H1 (cell line): ENCODE measurements around the gene PDGFD. TPM values are rescaled to one million over a fixed set of nuclear protein-coding genes. Genes with fewer than 3 reads are reported as not detected.

Source experiments
- CTCF ChIA-PET: fragments of 300-600 bp; sonication (Branson Sonifier 250); formaldehyde crosslinking; loops from one replicate; lab custom pipeline; 2021; ENCODE audit not compliant: partially characterized antibody; lab: Charles Lee
- POLR2A ChIA-PET: fragments of 300-600 bp; sonication (Branson Sonifier 250); formaldehyde crosslinking; loops from one replicate; lab custom pipeline; 2021; ENCODE audit warnings: inconsistent platforms; ENCODE audit not compliant: partially characterized antibody; lab: Charles Lee
- DNase-seq, 2 experiments: peaks; one replicate each; pipeline versions ENCODE4 v3.0.0 to v3.0.0-alpha.2; 2010 to 2022; ENCODE audit warnings: low spot score in 2 of 2, low read depth in 1 of 2, mixed read lengths in 1 of 2
- FAIRE-seq: peaks from 2 replicates; lab custom pipeline; 2011; peaks lifted over from hg19 to GRCh38; lab: Jason Lieb, UNC
- H2AFZ ChIP-seq: 2 replicates; pipeline ENCODE4 v1.8.1; 2012; ENCODE audit warnings: low read length, inconsistent platforms
- H2AK5ac ChIP-seq: 2 replicates; pipeline ENCODE4 v1.6.1; 2013; ENCODE audit warnings: low read depth, low read length
- H2BK120ac ChIP-seq: replicated peaks from 2 replicates; pipeline ENCODE3; 2013; ENCODE audit warnings: low read depth, low read length, inconsistent platforms
- H2BK12ac ChIP-seq: 2 replicates; pipeline ENCODE4 v1.6.1; 2013; ENCODE audit warnings: low read depth, low read length
- H2BK15ac ChIP-seq: 2 replicates; pipeline ENCODE4 v1.6.1; 2013; ENCODE audit warnings: low read length
- H2BK20ac ChIP-seq: 2 replicates; pipeline ENCODE4 v1.6.1; 2013; ENCODE audit warnings: low read length
- H2BK5ac ChIP-seq: 2 replicates; pipeline ENCODE4 v1.6.1; 2013; ENCODE audit warnings: low read depth, low read length
- H3K14ac ChIP-seq: 2 replicates; pipeline ENCODE4 v1.6.1; 2013; ENCODE audit warnings: inconsistent platforms; ENCODE audit not compliant: insufficient read length
- H3K18ac ChIP-seq: 2 replicates; pipeline ENCODE4 v1.6.1; 2013; ENCODE audit warnings: low read length; ENCODE audit errors: extremely low read depth
- H3K23ac ChIP-seq: 2 replicates; pipeline ENCODE4 v1.6.1; 2013; ENCODE audit warnings: inconsistent platforms; ENCODE audit not compliant: insufficient read length
- H3K23me2 ChIP-seq: 2 replicates; pipeline ENCODE4 v1.6.1; 2013; ENCODE audit warnings: low read depth, low read length
- H3K27ac ChIP-seq: 2 replicates; pipeline ENCODE4 v1.6.1; 2011; ENCODE audit warnings: low read depth, low read length, inconsistent platforms
- H3K27me3 ChIP-seq, 4 experiments: replicated peaks in 1 of 4; 1 replicate in 1 of 4; 2 replicates in 3 of 4; pipeline versions ENCODE4 v1.6.1 to v1.8.1; 2011 to 2013; ENCODE audit warnings: low read length in 3 of 4, mild to moderate bottlenecking in 3 of 4, inconsistent platforms in 2 of 4, mixed read lengths in 2 of 4, moderate library complexity in 1 of 4; ENCODE audit not compliant: control insufficient read depth in 3 of 4, insufficient read depth in 3 of 4; ENCODE audit errors: extremely low read depth in 1 of 4
- H3K36me3 ChIP-seq, 4 experiments: 2 replicates each; pipeline versions ENCODE4 v1.6.1 to v1.8.1; 2011 to 2013; ENCODE audit warnings: mild to moderate bottlenecking in 4 of 4, low read length in 3 of 4, moderate library complexity in 2 of 4, control low read depth in 1 of 4, inconsistent platforms in 1 of 4; ENCODE audit not compliant: insufficient read depth in 4 of 4, control insufficient read depth in 2 of 4
- H3K4ac ChIP-seq: replicated peaks from 2 replicates; pipeline ENCODE3; 2013; ENCODE audit warnings: low read length, low read depth, mixed read lengths, inconsistent platforms; ENCODE audit not compliant: insufficient read length
- H3K4me1 ChIP-seq, 4 experiments: replicated peaks in 1 of 4; 1 replicate in 1 of 4; 2 replicates in 3 of 4; pipeline versions ENCODE4 v1.6.1 to v1.8.1; 2011 to 2013; ENCODE audit warnings: low read length in 3 of 4, inconsistent platforms in 2 of 4, mixed read lengths in 1 of 4; ENCODE audit not compliant: insufficient read depth in 4 of 4, control insufficient read depth in 3 of 4
- H3K4me2 ChIP-seq, 2 experiments: 2 replicates each; pipeline versions ENCODE4 v1.6.1 to v1.8.1; 2011 to 2013; ENCODE audit warnings: low read depth in 2 of 2, low read length in 2 of 2, control low read depth in 1 of 2, inconsistent platforms in 1 of 2, mild to moderate bottlenecking in 1 of 2; ENCODE audit not compliant: insufficient read depth in 1 of 2
- H3K4me3 ChIP-seq, 4 experiments: fragments of 200-600, 300-600 bp in 1 of 4; sonication (generic), shearing (Covaris generic), sonication (Bioruptor Twin) in 1 of 4; 2 replicates each; pipeline versions ENCODE4 v1.5.1 to v1.8.1; 2011 to 2016; ENCODE audit warnings: low read length in 4 of 4, low read depth in 3 of 4, control low read depth in 2 of 4, inconsistent platforms in 2 of 4, mild to moderate bottlenecking in 2 of 4, mixed read lengths in 1 of 4, moderate library complexity in 1 of 4; ENCODE audit not compliant: insufficient read depth in 2 of 4; ENCODE audit errors: extremely low read depth in 1 of 4
- H3K56ac ChIP-seq: replicated peaks from 2 replicates; pipeline ENCODE3; 2013; ENCODE audit warnings: low read depth, mild to moderate bottlenecking, mixed read lengths, low read length, inconsistent platforms; ENCODE audit not compliant: insufficient read length
- H3K79me1 ChIP-seq: 2 replicates; pipeline ENCODE4 v1.6.1; 2013; ENCODE audit warnings: low read depth, low read length, control low read depth
- H3K79me2 ChIP-seq, 2 experiments: 2 replicates each; pipeline versions ENCODE4 v1.6.1 to v1.8.1; 2012 to 2013; ENCODE audit warnings: low read length in 2 of 2, mild to moderate bottlenecking in 2 of 2, inconsistent platforms in 1 of 2; ENCODE audit not compliant: insufficient read depth in 2 of 2, control insufficient read depth in 1 of 2
- H3K9ac ChIP-seq, 4 experiments: replicated peaks in 1 of 4; 1 replicate in 1 of 4; 2 replicates in 3 of 4; pipeline versions ENCODE4 v1.6.1 to v1.8.1; 2011 to 2013; ENCODE audit warnings: low read depth in 3 of 4, low read length in 3 of 4, control low read depth in 2 of 4, mild to moderate bottlenecking in 2 of 4, moderate library complexity in 2 of 4, inconsistent platforms in 1 of 4; ENCODE audit errors: extremely low read depth in 1 of 4
- H3K9me3 ChIP-seq, 2 experiments: 2 replicates each; pipeline versions ENCODE4 v1.6.1 to v1.8.1; 2012 to 2013; ENCODE audit warnings: mild to moderate bottlenecking in 2 of 2, moderate library complexity in 2 of 2, control low read depth in 1 of 2, inconsistent platforms in 1 of 2, low read depth in 1 of 2, low read length in 1 of 2, mixed read lengths in 1 of 2; ENCODE audit not compliant: insufficient read depth in 2 of 2
- H4K20me1 ChIP-seq, 2 experiments: replicated peaks in 1 of 2; 2 replicates each; pipeline versions ENCODE3 to v1.8.1; 2011 to 2013; ENCODE audit warnings: inconsistent platforms in 2 of 2, low read length in 2 of 2, mild to moderate bottlenecking in 1 of 2; ENCODE audit not compliant: insufficient read depth in 2 of 2, control insufficient read depth in 1 of 2
- H4K5ac ChIP-seq: 2 replicates; pipeline ENCODE4 v1.6.1; 2013; ENCODE audit warnings: low read length, low read depth, mixed read lengths, inconsistent platforms; ENCODE audit not compliant: insufficient read length
- H4K8ac ChIP-seq: 2 replicates; pipeline ENCODE4 v1.8.0; 2013; ENCODE audit warnings: mild to moderate bottlenecking, moderate library complexity, low read length, inconsistent platforms; ENCODE audit not compliant: insufficient read depth; ENCODE audit errors: extremely low read depth
- H4K91ac ChIP-seq: replicated peaks from 2 replicates; pipeline ENCODE3; 2013; ENCODE audit warnings: low read length, mixed read lengths, inconsistent platforms; ENCODE audit not compliant: insufficient read length
- BRCA1 ChIP-seq: IDR thresholded peaks from 2 replicates; pipeline ENCODE4 v1.6.1; 2012; ENCODE audit warnings: low read depth, low read length, improper control_type of control experiment
- EZH2 ChIP-seq: fragments of 200-600 bp; sonication (generic); IDR thresholded peaks from 2 replicates; pipeline ENCODE4 v1.7.1; 2012; ENCODE audit warnings: low read depth, mild to moderate bottlenecking, moderate library complexity, low read length, inconsistent platforms; ENCODE audit not compliant: severe bottlenecking
- POLR2AphosphoS5 ChIP-seq: IDR thresholded peaks from 2 replicates; pipeline ENCODE4 v1.6.1; 2011; ENCODE audit warnings: low read depth, low read length
- POU5F1 ChIP-seq: IDR thresholded peaks from 2 replicates; pipeline ENCODE4 v1.6.1; 2011; ENCODE audit warnings: low read depth, mild to moderate bottlenecking, low read length, moderate library complexity
- RXRA ChIP-seq: IDR thresholded peaks from 2 replicates; pipeline ENCODE4 v1.6.1; 2011; ENCODE audit warnings: low read depth, mild to moderate bottlenecking, low read length, moderate library complexity; ENCODE audit not compliant: insufficient read depth
- YY1 ChIP-seq: IDR thresholded peaks from 2 replicates; pipeline ENCODE4 v1.6.1; 2011; ENCODE audit warnings: low read depth, mild to moderate bottlenecking, low read length
- WGBS, 2 experiments: shearing (Covaris generic) in 1 of 2; methylation state at CpG; one replicate each; pipeline versions ENCODE4 v1.1.6 to v1.1.7; 2013 to 2015; ENCODE audit warnings: low lambda C conversion rate in 2 of 2, mixed read lengths in 2 of 2, inconsistent platforms in 1 of 2, low coverage in 1 of 2, missing lambda C conversion rate in 1 of 2; ENCODE audit not compliant: insufficient replicate concordance in 2 of 2, insufficient coverage in 1 of 2, insufficient read length in 1 of 2; ENCODE audit errors: extremely low coverage in 1 of 2, missing lambda C conversion rate in 1 of 2; 5-methylcytosine and 5-hydroxymethylcytosine counted together
- polyA plus RNA-seq, 7 experiments: library from polyadenylated mRNA; depleted of rRNA in 3 of 7; stranded (reverse) in 5 of 7; unstranded in 2 of 7; fragments of >200 nt in 5 of 7; fragments of 200-250 nt in 2 of 7; gene quantifications; 1 replicate in 5 of 7; 2 replicates in 1 of 7; 4 replicates in 1 of 7; pipeline versions ENCODE4 v1.2.1 to v1.2.3, GENCODE V29; 2011 to 2013; ENCODE audit warnings: missing spikeins in 2 of 7, mixed read lengths in 2 of 7
- total RNA-seq: library from RNA; stranded (reverse); fragmentation: NEBNext Ultra II Directional; extraction: Animal tissue kit (Norgen Biotek cat#: 25700); gene quantifications from 2 replicates; pipeline ENCODE4 v1.2.1, GENCODE V29; 2021
- TF ChIP-seq, protein P1 (sequence below): IDR thresholded peaks from 2 replicates; pipeline ENCODE4 v1.6.1; 2012; ENCODE audit warnings: inconsistent platforms
- TF ChIP-seq, protein P2 (sequence below): IDR thresholded peaks from 2 replicates; pipeline ENCODE4 v1.6.1; 2012; ENCODE audit warnings: low read length, inconsistent platforms

Gene PDGFD
- total and polyA plus RNA-seq, 2 of the 8 experiments (the other 6 are each of a cell fraction or from before 2014, with no cell fraction given), result 1.1 to 3.9 TPM

DNA sequence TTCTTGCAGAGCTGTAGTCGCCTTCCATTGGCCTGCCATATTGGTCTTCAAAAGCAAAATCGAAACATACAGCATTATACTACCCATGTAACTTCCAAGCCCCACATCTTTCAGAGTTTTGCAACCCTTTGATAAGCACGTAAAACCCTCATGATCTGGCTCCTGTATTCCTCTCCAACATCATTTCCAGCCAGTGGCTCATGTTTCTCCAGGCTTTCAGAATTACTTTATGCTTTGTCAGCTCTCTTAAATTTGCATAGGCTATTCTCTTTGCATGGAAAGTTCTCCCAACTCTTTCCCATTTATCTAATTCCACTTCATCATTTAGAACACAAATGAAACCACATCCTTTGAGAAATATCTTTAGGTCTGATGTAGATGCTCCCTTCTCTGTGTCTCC lies 195.3 kb downstream of the PDGFD start:
- Histone ChIP-seq H3K9ac (no peak overlapping the region), H2BK12ac (no peak overlapping the region), H4K8ac (no peak overlapping the region), H3K27ac (no peak overlapping the region), H2AFZ (no peak overlapping the region), H2BK120ac (no peak overlapping the region), H3K23ac (no peak overlapping the region), H2BK5ac (no peak overlapping the region), H3K18ac (no peak overlapping the region), H2AK5ac (no peak overlapping the region), H3K4me2 (no peak overlapping the region), H3K4me3 (no peak overlapping the region), H3K79me1 (no peaks in the 10 kb centered on the region), H3K4ac (no peak overlapping the region), H2BK15ac (no peak overlapping the region), H3K56ac (no peak overlapping the region), H3K27me3 (no peaks in the 10 kb centered on the region), H3K9me3 (no peaks in the 10 kb centered on the region), H3K79me2 (no peaks in the 10 kb centered on the region), H3K23me2 (no peaks in the 10 kb centered on the region), H2BK20ac (no peak overlapping the region), H3K36me3 (no peaks in the 10 kb centered on the region), H3K14ac (no peak overlapping the region), H4K91ac (no peak overlapping the region), H4K20me1 (no peaks in the 10 kb centered on the region), H4K5ac (no peak overlapping the region), H3K4me1 (no peaks in the 10 kb centered on the region)
- FAIRE-seq (no peak), DNase-seq (no peak)
- TF ChIP-seq, protein P1, sequence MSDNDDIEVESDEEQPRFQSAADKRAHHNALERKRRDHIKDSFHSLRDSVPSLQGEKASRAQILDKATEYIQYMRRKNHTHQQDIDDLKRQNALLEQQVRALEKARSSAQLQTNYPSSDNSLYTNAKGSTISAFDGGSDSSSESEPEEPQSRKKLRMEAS, result no peak
- TF ChIP-seq RXRA (no peak), POU5F1 (no peak), POLR2AphosphoS5 (no peak), EZH2 (no peak), YY1 (no peak), BRCA1 (no peak)
- TF ChIP-seq, protein P2, sequence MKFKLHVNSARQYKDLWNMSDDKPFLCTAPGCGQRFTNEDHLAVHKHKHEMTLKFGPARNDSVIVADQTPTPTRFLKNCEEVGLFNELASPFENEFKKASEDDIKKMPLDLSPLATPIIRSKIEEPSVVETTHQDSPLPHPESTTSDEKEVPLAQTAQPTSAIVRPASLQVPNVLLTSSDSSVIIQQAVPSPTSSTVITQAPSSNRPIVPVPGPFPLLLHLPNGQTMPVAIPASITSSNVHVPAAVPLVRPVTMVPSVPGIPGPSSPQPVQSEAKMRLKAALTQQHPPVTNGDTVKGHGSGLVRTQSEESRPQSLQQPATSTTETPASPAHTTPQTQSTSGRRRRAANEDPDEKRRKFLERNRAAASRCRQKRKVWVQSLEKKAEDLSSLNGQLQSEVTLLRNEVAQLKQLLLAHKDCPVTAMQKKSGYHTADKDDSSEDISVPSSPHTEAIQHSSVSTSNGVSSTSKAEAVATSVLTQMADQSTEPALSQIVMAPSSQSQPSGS, result no peak
- WGBS, 2 experiments, result 88% methylated on average over 3 of the region's 3 CpGs; no CpG with 5 or more reads in 1 of the 2 experiments
- POLR2A ChIA-PET, result no interaction called here
- CTCF ChIA-PET, result interaction anchor here (0.8 to 1.0 kb wide), 2 partner anchors 8 to 10 kb away, joined by 3 read pairs; no protein-coding TSS in a partner anchor
